Adrenal gland (tissue), 12 donors: Measurements from ENCODE around the gene MVB12A. TPM values are rescaled to one million over a fixed set of nuclear protein-coding genes. Genes with fewer than 3 reads are reported as not detected.

Experiments
- DNase-seq, 7 donors: peaks; one replicate each; pipeline ENCODE4 v3.0.0-alpha.2; 2019 to 2020
- H3K27ac ChIP-seq, 5 donors: fragments of 200-600 bp; sonication (generic) in 4 of 5; 1 replicate in 3 of 5; 2 replicates in 2 of 5; pipeline versions ENCODE4 v1.5.1 to v1.8.0; 2016 to 2020; ENCODE audit warnings: mild to moderate bottlenecking in 1 of 5
- H3K27me3 ChIP-seq: fragments of 200-600 bp; 2 replicates; pipeline ENCODE4 v1.8.0; 2021
- H3K36me3 ChIP-seq, 2 donors: fragments of 200-600 bp; replicated peaks in 1 of 2; 1 replicate in 1 of 2; 2 replicates in 1 of 2; pipeline versions ENCODE4 v1.5.1 to v1.8.0; 2018 to 2022
- H3K4me1 ChIP-seq, 2 donors: fragments of 200-600 bp; replicated peaks in 1 of 2; 1 replicate in 1 of 2; 2 replicates in 1 of 2; pipeline versions ENCODE4 v1.5.1 to v1.8.0; 2018 to 2021
- H3K4me3 ChIP-seq, 4 donors: fragments of 200-600 bp; sonication (generic) in 3 of 4; one replicate each; pipeline ENCODE4 v1.5.1; 2016 to 2018
- H3K9me3 ChIP-seq, 3 donors: fragments of 200-600 bp; sonication (generic) in 1 of 3; replicated peaks in 1 of 3; 1 replicate in 2 of 3; 2 replicates in 1 of 3; pipeline versions ENCODE4 v1.5.1 to v1.8.0; 2016 to 2021
- POLR2A ChIP-seq, 2 donors: fragments of 450-650 bp; IDR thresholded peaks; one replicate each; pipeline ENCODE4 v1.6.1; 2017; ENCODE audit warnings: antibody characterized with exemption in 2 of 2, mild to moderate bottlenecking in 2 of 2, moderate library complexity in 1 of 2
- WGBS, 4 donors: extraction: QIAGEN DNeasy Blood & Tissue Kit in 2 of 4; methylation state at CpG; one replicate each; pipeline versions ENCODE4 v1.1.5 to v1.1.7; 2013 to 2017; 5-methylcytosine and 5-hydroxymethylcytosine counted together
- intact Hi-C, 2 donors: fragments of 100-400 bp; cut with DNase I; formaldehyde crosslinking; loops; one replicate each; pipeline versions ENCODE4 v1.14.1 to v1.15.0; 2022 to 2023
- polyA plus RNA-seq, 3 donors: library from polyadenylated mRNA; stranded (reverse); fragments of 200-250 nt in 2 of 3; fragments of 350-450 nt in 1 of 3; fragmentation: Illumina TruSeq in 1 of 3; extraction: RNeasy Lipid Tissue Mini Kit (QIAGEN cat#74804) in 1 of 3; gene quantifications; one replicate each; pipeline ENCODE4 v1.2.3, GENCODE V29; 2013 to 2014
- total RNA-seq, 9 donors: library from RNA; depleted of rRNA in 4 of 9; stranded (reverse); fragments of >200 nt in 4 of 9; fragments of 120-200 nt in 1 of 9; fragmentation: NEBNext Ultra II Directional in 1 of 9; extraction: Animal tissue kit (Norgen Biotek cat#: 25700) in 1 of 9; gene quantifications; one replicate each; pipeline versions ENCODE4 v1.1.0 to v1.2.4, GENCODE V29; 2013 to 2023
- TF ChIP-seq, protein P1 (sequence below), 6 experiments: fragments of 450-650 bp in 4 of 6; fragments of 200-600 bp in 2 of 6; sonication (generic) in 1 of 6; IDR thresholded peaks; 1 replicate in 5 of 6; 2 replicates in 1 of 6; pipeline versions ENCODE4 v1.5.1 to v1.8.0; 2016 to 2021; ENCODE audit warnings: antibody characterized with exemption in 6 of 6, mild to moderate bottlenecking in 2 of 6, moderate library complexity in 1 of 6
- donor health status: healthy with polysubstance abuse.
- donor health status: Bipolar disorder and iron deficiency.
- donor health status: DM: yes; HTN: yes; CAD: no.
- donor health status: DM: no; HTN: no; CAD: no.
- donor health status: DM: no; HTN: no; CAD: no.
- donor health status: DM: yes; HTN: yes; CAD: no.

The MVB12A gene
- total and polyA plus RNA-seq, 12 donors: 17.4 to 162 (median 105) TPM

DNA sequence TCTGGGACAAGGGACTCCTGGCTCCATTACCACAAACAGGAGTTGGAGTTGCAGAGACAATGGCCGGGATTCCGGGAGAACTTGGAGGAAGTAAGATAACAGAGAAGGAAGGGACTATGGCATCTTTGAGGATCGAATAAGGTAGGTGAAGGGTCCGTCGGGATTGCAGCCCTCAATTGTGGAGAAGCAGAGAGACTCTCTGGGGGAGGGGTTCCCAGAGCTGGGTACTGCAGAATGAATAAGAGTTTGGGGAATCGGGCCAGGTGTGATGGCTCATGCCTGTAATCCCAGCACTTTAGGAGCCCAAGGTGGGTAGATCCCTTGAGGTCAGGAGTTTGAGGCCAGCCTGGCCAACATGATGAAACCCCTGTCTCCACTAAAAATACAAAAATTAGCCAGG, 18.2 kb upstream of the MVB12A start:
- Histone ChIP-seq H3K27me3 (no peaks in the 10 kb centered on the region), H3K9me3 (no peaks in the 10 kb centered on the region), H3K4me1 (peaks cover 18 to 36% of the 10 kb centered on the region in 2 donors), H3K36me3 (peaks cover 0 to 45% of the 10 kb centered on the region in 2 donors), H3K27ac (peak overlapping the region in 1 of 5 donors; percentile 11), H3K4me3 (no peak overlapping the region)
- no peak for DNase-seq
- 70 to 86% (median 78%) methylated on average over 6 of the region's 6 CpGs for WGBS, 4 donors
- intact Hi-C loops: no loop called here
- TF ChIP-seq, protein P1, sequence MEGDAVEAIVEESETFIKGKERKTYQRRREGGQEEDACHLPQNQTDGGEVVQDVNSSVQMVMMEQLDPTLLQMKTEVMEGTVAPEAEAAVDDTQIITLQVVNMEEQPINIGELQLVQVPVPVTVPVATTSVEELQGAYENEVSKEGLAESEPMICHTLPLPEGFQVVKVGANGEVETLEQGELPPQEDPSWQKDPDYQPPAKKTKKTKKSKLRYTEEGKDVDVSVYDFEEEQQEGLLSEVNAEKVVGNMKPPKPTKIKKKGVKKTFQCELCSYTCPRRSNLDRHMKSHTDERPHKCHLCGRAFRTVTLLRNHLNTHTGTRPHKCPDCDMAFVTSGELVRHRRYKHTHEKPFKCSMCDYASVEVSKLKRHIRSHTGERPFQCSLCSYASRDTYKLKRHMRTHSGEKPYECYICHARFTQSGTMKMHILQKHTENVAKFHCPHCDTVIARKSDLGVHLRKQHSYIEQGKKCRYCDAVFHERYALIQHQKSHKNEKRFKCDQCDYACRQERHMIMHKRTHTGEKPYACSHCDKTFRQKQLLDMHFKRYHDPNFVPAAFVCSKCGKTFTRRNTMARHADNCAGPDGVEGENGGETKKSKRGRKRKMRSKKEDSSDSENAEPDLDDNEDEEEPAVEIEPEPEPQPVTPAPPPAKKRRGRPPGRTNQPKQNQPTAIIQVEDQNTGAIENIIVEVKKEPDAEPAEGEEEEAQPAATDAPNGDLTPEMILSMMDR (IDR thresholded peaks at IDR 0.05): no peak
- no peak for TF ChIP-seq POLR2A (IDR thresholded peaks at IDR 0.05)

DNA sequence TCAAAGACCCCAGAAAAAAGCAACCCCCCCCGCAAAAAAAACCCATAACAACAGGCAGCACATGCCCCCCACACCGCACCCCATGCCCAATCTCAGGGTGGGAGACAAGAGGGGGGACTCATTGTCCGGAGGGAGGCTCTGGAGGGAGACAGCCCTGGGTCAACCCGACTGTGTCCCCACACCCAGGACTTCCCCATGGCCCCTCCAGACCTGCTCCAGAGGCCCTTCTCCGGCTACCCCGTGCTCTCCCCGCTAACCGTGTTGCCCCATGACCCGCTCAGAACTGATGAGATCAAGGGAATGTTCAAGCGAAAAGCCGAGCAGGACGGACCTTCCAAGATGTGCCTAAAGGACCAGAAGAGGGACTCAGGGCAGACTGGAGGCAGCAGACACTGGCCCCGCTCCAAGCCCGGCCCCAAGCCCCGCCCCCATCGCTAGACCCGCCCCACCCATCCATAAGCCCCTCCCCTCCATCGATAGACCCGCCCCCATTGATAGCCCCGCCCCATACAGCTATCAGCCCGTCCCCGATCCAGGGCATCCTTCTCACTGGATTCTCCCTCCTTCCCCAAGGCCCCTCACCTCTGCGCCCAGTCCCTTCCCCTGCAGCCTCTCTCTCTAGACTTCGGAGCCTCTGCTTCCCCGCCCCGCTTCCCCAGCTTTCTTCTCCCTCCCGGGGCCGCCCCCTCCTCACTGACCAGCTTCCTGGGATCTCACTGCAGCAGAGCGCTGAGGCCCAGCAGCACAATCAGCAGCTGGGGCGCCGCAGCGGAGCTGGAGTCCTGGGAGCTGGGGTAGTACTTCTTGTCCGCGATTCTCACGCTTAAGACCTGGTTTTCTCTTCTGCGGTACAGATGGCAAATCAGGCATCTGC, 16.6 kb upstream of the MVB12A start:
- 37 to 60% (median 43%) methylated on average over 15 to 35 of the region's 36 CpGs for WGBS, 4 donors
- Histone ChIP-seq H3K4me3 (peak overlapping the region in 2 of 4 donors; percentile 29 to 72), H3K9me3 (no peaks in the 10 kb centered on the region), H3K27ac (peak overlapping the region in 4 of 5 donors; percentile 83 to 93 (median 88)), H3K4me1 (peaks cover 33 to 42% of the 10 kb centered on the region in 2 donors), H3K27me3 (no peaks in the 10 kb centered on the region), H3K36me3 (peaks cover 0 to 37% of the 10 kb centered on the region in 2 donors)
- peak; percentile 67 to 80 (median 75) for DNase-seq
- intact Hi-C loops: no loop called here
- TF ChIP-seq, protein P1 (IDR thresholded peaks at IDR 0.05): no peak
- TF ChIP-seq POLR2A (IDR thresholded peaks at IDR 0.05): peak in 1 of 2 donors; percentile 51

DNA sequence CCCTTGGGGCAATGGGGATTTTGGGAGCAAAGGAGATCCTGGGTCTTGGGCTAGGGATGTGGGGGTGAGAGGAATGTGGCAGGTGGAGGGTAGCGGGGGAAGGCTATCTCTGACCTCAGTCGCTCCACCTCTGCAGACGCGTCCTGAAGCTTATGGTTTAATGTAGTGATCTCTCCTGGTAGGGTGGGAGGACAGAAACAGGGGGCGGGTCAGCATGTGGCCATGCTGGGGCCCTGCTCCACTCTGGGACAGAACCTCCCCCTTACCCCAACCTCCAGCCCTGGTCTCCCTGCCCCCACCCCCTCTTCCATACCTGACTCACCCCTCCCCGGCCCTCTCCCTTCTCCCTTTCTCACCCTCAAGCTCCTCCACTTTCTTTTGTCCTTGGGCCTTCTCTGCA, 15.8 kb upstream of the MVB12A start:
- 10 to 40% (median 26%) methylated on average over 4 to 6 of the region's 6 CpGs for WGBS, 4 donors
- intact Hi-C loops: no loop called here
- H3K27ac ChIP-seq: peak overlapping the region; percentile 77 to 93 (median 86)
- peak in 6 of 7 donors; percentile 63 to 82 (median 68) for DNase-seq
- H3K27me3 ChIP-seq: no peaks in the 10 kb centered on the region
- H3K4me3 ChIP-seq: peak overlapping the region in 2 of 4 donors; percentile 29 to 72
- peaks cover 37 to 42% of the 10 kb centered on the region in 2 donors for H3K4me1 ChIP-seq
- no peaks in the 10 kb centered on the region for H3K9me3 ChIP-seq
- TF ChIP-seq, protein P1 (IDR thresholded peaks at IDR 0.05): no peak
- TF ChIP-seq POLR2A (IDR thresholded peaks at IDR 0.05): no peak
- peaks cover 0 to 33% of the 10 kb centered on the region in 2 donors for H3K36me3 ChIP-seq

DNA sequence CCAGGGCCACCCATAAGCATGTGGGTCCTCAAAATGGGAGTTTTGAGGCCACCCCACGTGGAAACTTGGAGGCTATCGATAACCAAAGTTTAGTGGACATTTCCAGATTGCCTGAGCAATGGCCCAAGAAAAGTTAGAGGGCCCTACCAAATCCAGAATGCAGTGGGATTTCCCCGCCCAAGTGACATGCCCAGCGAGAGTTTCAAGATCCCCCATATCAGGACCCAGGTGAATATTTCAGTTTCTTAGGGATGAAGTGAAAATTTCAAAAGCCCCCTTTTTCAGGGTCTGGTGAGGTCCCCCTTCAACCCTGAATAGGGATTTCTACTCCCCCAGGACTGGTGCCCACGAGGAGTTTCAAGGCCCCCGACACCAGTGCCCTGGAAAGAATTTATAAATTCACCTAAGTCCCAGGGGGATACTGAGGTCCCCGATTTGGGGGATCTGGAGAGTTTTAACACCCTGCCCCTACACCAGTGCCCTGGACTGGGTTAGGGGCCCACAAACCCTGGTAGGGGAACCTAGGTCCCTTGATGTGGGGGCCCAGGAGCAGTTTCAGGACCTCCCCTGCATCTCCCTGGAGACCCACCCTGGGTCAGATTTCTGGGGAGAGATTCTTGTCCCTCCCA, 15.1 kb upstream of the MVB12A start:
- Histone ChIP-seq H3K27me3 (no peaks in the 10 kb centered on the region), H3K27ac (peak overlapping the region; percentile 77 to 93 (median 86)), H3K36me3 (peaks cover 0 to 29% of the 10 kb centered on the region in 2 donors), H3K4me1 (peaks cover 41 to 45% of the 10 kb centered on the region in 2 donors), H3K4me3 (peak overlapping the region; percentile 9 to 72 (median 30)), H3K9me3 (no peaks in the 10 kb centered on the region)
- 26 to 50% (median 31%) methylated on average over 6 to 7 of the region's 7 CpGs for WGBS, 4 donors
- intact Hi-C loops: no loop called here
- TF ChIP-seq, protein P1 (IDR thresholded peaks at IDR 0.05): no peak
- no peak for TF ChIP-seq POLR2A (IDR thresholded peaks at IDR 0.05)
- no peak for DNase-seq
